Spleen (tissue), 7 donors: ENCODE data around the gene CLCN6.

ENCODE experiments used
- POLR2A ChIP-seq, 3 donors: fragments of 450-650 bp; IDR thresholded peaks; one replicate each; pipeline ENCODE4 v1.5.1; 2017; ENCODE audit warnings: antibody characterized with exemption in 3 of 3, mild to moderate bottlenecking in 1 of 3
- POLR2AphosphoS5 ChIP-seq, 3 donors: sonication (generic); formaldehyde crosslinking; IDR thresholded peaks; one replicate each; pipeline ENCODE4 v1.5.1; 2017; ENCODE audit warnings: antibody characterized with exemption in 3 of 3
- TF ChIP-seq, protein P1 (sequence below), 11 experiments: fragments of 200-600 bp in 7 of 11; fragments of 450-650 bp in 4 of 11; sonication (generic) in 4 of 11; IDR thresholded peaks in 8 of 11; conservative IDR thresholded peaks in 3 of 11; 1 replicate in 7 of 11; 2 replicates in 4 of 11; pipeline versions ENCODE4 v1.4.0 to v1.8.0; 2016 to 2021; ENCODE audit warnings: antibody characterized with exemption in 11 of 11, inconsistent platforms in 4 of 11, mild to moderate bottlenecking in 1 of 11
- donor health status: DM: no; HTN: no; CAD: no; lungs with moderate emphysema.
- donor health status: DM: no; HTN: no; CAD: no.
- donor health status: DM: no; HTN: no; CAD: no.

DNA sequence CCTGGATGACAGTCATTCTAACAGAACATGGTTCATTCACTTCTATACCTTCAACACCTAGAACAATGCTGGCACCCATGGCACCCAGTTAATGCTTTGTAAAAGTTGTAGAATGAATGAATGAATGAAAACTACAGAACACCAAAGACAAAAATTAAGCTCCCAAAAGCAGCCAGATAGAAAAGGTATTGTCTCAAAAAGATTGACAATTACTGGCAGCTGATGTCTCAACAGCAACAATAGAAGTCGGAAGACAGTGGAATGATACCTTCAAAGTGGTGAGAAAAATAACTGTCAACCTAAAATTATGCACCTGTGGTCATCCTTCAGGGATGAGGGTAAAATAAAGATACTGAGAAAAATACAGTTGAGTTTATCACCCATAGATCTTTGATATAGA, 48.9 kb upstream of the CLCN6 start:
- TF ChIP-seq POLR2AphosphoS5 (IDR thresholded peaks at IDR 0.05) (no peak), POLR2A (IDR thresholded peaks at IDR 0.05) (no peak)
- TF ChIP-seq, protein P1, sequence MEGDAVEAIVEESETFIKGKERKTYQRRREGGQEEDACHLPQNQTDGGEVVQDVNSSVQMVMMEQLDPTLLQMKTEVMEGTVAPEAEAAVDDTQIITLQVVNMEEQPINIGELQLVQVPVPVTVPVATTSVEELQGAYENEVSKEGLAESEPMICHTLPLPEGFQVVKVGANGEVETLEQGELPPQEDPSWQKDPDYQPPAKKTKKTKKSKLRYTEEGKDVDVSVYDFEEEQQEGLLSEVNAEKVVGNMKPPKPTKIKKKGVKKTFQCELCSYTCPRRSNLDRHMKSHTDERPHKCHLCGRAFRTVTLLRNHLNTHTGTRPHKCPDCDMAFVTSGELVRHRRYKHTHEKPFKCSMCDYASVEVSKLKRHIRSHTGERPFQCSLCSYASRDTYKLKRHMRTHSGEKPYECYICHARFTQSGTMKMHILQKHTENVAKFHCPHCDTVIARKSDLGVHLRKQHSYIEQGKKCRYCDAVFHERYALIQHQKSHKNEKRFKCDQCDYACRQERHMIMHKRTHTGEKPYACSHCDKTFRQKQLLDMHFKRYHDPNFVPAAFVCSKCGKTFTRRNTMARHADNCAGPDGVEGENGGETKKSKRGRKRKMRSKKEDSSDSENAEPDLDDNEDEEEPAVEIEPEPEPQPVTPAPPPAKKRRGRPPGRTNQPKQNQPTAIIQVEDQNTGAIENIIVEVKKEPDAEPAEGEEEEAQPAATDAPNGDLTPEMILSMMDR (IDR thresholded peaks at IDR 0.05 in 8 of 11, conservative IDR thresholded peaks at IDR 0.05 in 3 of 11), result no peak
